ENCODE results near the gene ACBD4. TPM values are rescaled to one million over a fixed set of nuclear protein-coding genes. Genes with fewer than 3 reads are reported as not detected.

The ACBD4 gene
- total and polyA plus RNA-seq, 4 donors, result 3.2 to 14.2 (median 11.1) TPM

DNA sequence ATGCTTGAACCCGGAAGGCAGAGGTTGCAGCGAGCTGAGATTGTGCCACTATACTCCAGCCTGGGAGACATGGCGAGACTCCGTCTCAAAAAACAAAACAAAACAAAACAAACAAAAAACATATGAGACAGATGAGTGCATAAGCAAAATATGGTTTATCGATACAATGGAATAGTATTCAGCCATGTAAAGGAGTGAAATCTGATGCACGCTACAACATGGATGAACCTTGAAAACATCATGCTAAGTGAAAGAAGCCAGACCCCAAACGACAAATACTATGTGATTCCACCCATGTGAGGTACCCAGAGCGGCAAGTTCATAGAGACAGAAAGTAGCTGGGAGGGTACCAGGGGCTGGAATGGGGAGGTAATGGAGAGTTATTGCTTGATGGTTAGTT lies 10.0 kb upstream of the ACBD4 start:
- no peak overlapping the region for H3K4me3 ChIP-seq (ENCODE audit: low read depth, low read length)
- no peaks in the 10 kb centered on the region for H3K9me3 ChIP-seq (ENCODE audit: control insufficient read depth, insufficient read depth, low read length)
- 100% methylated on average over 6 of the region's 8 CpGs for WGBS (ENCODE audit: insufficient coverage)
- no peak overlapping the region for H3K27ac ChIP-seq (ENCODE audit: low read depth, low read length)
- H3K27me3 ChIP-seq (ENCODE audit: control insufficient read depth, insufficient read depth, low read length), result no peaks in the 10 kb centered on the region
- no peak for DNase-seq (ENCODE audit: low read depth in 4 of 6, low spot score in 6 of 6)
- peaks cover 28% of the 10 kb centered on the region for H3K4me1 ChIP-seq (ENCODE audit: control insufficient read depth, insufficient read depth, low read length)
- H3K36me3 ChIP-seq (ENCODE audit: control insufficient read depth, insufficient read depth, low read length), result peaks cover 31% of the 10 kb centered on the region

GRCh38 chr17:45127207-45127547 lies 8.3 kb upstream of the ACBD4 start:
- H3K4me1 ChIP-seq (ENCODE audit: control insufficient read depth, insufficient read depth, low read length), result peaks cover 43% of the 10 kb centered on the region
- no peak for DNase-seq (ENCODE audit: low read depth in 4 of 6, low spot score in 6 of 6)
- peaks cover 26% of the 10 kb centered on the region for H3K36me3 ChIP-seq (ENCODE audit: control insufficient read depth, insufficient read depth, low read length)
- H3K9me3 ChIP-seq (ENCODE audit: control insufficient read depth, insufficient read depth, low read length), result no peaks in the 10 kb centered on the region
- H3K27ac ChIP-seq (ENCODE audit: low read depth, low read length), result no peak overlapping the region
- H3K4me3 ChIP-seq (ENCODE audit: low read depth, low read length), result no peak overlapping the region
- 94% methylated on average over 3 of the region's 8 CpGs for WGBS (ENCODE audit: insufficient coverage)
- H3K27me3 ChIP-seq (ENCODE audit: control insufficient read depth, insufficient read depth, low read length), result no peaks in the 10 kb centered on the region

GRCh38 chr17:45127548-45128300 lies 7.8 kb upstream of the ACBD4 start:
- H3K4me3 ChIP-seq (ENCODE audit: low read depth, low read length), result no peak overlapping the region
- DNase-seq (ENCODE audit: low read depth in 4 of 6, low spot score in 6 of 6), result peak in 1 of 6 donors; percentile 47
- H3K9me3 ChIP-seq (ENCODE audit: control insufficient read depth, insufficient read depth, low read length), result no peaks in the 10 kb centered on the region
- H3K4me1 ChIP-seq (ENCODE audit: control insufficient read depth, insufficient read depth, low read length), result peaks cover 45% of the 10 kb centered on the region
- peaks cover 26% of the 10 kb centered on the region for H3K36me3 ChIP-seq (ENCODE audit: control insufficient read depth, insufficient read depth, low read length)
- 62% methylated on average over 17 of the region's 20 CpGs for WGBS (ENCODE audit: insufficient coverage)
- no peaks in the 10 kb centered on the region for H3K27me3 ChIP-seq (ENCODE audit: control insufficient read depth, insufficient read depth, low read length)
- peak overlapping the region; percentile 71 for H3K27ac ChIP-seq (ENCODE audit: low read depth, low read length)

GRCh38 chr17:45128331-45128730 lies 7.2 kb upstream of the ACBD4 start:
- WGBS (ENCODE audit: insufficient coverage), result no CpG with 5 or more reads among the region's 5 CpGs
- Histone ChIP-seq H3K27ac (ENCODE audit: low read depth, low read length) (peak overlapping the region; percentile 71), H3K27me3 (ENCODE audit: control insufficient read depth, insufficient read depth, low read length) (no peaks in the 10 kb centered on the region), H3K9me3 (ENCODE audit: control insufficient read depth, insufficient read depth, low read length) (no peaks in the 10 kb centered on the region), H3K4me1 (ENCODE audit: control insufficient read depth, insufficient read depth, low read length) (peaks cover 52% of the 10 kb centered on the region), H3K4me3 (ENCODE audit: low read depth, low read length) (no peak overlapping the region), H3K36me3 (ENCODE audit: control insufficient read depth, insufficient read depth, low read length) (peaks cover 26% of the 10 kb centered on the region)
- DNase-seq (ENCODE audit: low read depth in 4 of 6, low spot score in 6 of 6), result no peak

DNA sequence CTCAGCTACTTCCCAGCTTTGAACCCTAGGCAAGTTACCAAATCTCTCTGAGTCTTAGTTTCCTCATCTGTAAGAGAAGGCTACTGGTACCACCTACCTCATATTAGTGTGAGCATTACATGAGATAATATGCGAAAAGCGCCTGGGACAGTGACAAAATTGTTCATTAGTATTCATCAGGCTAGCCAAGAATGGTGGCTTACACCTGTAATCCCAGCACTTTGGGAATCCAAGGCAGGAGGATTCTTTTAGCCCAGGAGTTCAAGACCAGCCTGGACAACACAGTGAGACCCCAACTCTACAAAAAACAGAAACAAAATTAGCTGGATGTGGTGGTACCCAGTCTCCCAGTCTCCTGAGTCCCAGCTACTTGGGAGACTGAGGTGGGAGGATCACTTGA lies 6.5 kb upstream of the ACBD4 start:
- Histone ChIP-seq H3K4me1 (ENCODE audit: control insufficient read depth, insufficient read depth, low read length) (peaks cover 52% of the 10 kb centered on the region), H3K4me3 (ENCODE audit: low read depth, low read length) (no peak overlapping the region), H3K27ac (ENCODE audit: low read depth, low read length) (no peak overlapping the region), H3K36me3 (ENCODE audit: control insufficient read depth, insufficient read depth, low read length) (peaks cover 22% of the 10 kb centered on the region), H3K27me3 (ENCODE audit: control insufficient read depth, insufficient read depth, low read length) (no peaks in the 10 kb centered on the region), H3K9me3 (ENCODE audit: control insufficient read depth, insufficient read depth, low read length) (no peaks in the 10 kb centered on the region)
- no CpG with 5 or more reads among the region's 2 CpGs for WGBS (ENCODE audit: insufficient coverage)
- no peak for DNase-seq (ENCODE audit: low read depth in 4 of 6, low spot score in 6 of 6)

- Histone ChIP-seq H3K36me3 (ENCODE audit: control insufficient read depth, insufficient read depth, low read length) (peaks cover 22% of the 10 kb centered on the region), H3K27me3 (ENCODE audit: control insufficient read depth, insufficient read depth, low read length) (no peaks in the 10 kb centered on the region), H3K4me3 (ENCODE audit: low read depth, low read length) (no peak overlapping the region), H3K27ac (ENCODE audit: low read depth, low read length) (peak overlapping the region; percentile 25), H3K9me3 (ENCODE audit: control insufficient read depth, insufficient read depth, low read length) (no peaks in the 10 kb centered on the region), H3K4me1 (ENCODE audit: control insufficient read depth, insufficient read depth, low read length) (peaks cover 52% of the 10 kb centered on the region)
- 71% methylated on average over 6 of the region's 10 CpGs for WGBS (ENCODE audit: insufficient coverage)
- no peak for DNase-seq (ENCODE audit: low read depth in 4 of 6, low spot score in 6 of 6)
Observed at GRCh38 chr17:45129426-45129939, 6.0 kb upstream of the ACBD4 start.

DNA sequence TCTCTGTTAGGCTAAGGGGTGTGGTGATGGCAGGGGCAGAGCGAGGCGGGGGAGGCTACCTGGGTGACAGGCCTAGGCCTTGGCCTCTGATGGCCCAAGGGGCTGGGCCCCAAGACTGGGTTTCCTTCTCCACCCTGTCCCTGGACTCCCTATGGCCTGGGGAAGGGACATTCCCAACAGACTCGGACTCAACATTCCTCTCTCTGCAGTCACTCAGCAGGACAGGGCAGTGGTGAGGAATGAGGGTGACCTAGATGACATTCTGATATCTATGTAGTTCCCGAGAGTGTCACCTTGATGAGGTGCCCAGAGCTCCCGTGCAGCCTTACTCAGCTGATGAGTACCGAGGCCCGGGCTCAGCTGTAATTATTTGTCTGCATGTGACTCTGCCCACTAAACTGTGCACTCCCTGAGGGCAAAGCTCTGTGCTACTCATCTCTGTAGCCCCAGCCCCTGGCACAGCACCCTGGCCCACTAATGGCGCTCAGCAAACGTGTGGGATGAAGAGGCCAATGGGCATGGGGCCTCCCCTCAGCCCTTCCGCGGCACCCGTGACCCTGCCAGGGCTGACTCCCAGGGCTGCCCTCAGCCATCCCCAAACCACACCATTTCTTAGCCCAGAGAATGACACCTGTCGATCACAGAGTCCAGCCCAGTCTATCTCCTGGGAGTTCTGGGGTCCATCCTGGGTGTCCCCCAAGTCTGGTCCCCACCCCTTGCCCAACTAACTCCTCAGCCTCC lies 5.4 kb upstream of the ACBD4 start:
- peaks cover 22% of the 10 kb centered on the region for H3K36me3 ChIP-seq (ENCODE audit: control insufficient read depth, insufficient read depth, low read length)
- peak overlapping the region; percentile 25 for H3K27ac ChIP-seq (ENCODE audit: low read depth, low read length)
- no peaks in the 10 kb centered on the region for H3K9me3 ChIP-seq (ENCODE audit: control insufficient read depth, insufficient read depth, low read length)
- H3K4me1 ChIP-seq (ENCODE audit: control insufficient read depth, insufficient read depth, low read length), result peaks cover 52% of the 10 kb centered on the region
- H3K27me3 ChIP-seq (ENCODE audit: control insufficient read depth, insufficient read depth, low read length), result no peaks in the 10 kb centered on the region
- WGBS (ENCODE audit: insufficient coverage), result 89% methylated on average over 12 of the region's 13 CpGs
- no peak for DNase-seq (ENCODE audit: low read depth in 4 of 6, low spot score in 6 of 6)
- no peak overlapping the region for H3K4me3 ChIP-seq (ENCODE audit: low read depth, low read length)

DNA sequence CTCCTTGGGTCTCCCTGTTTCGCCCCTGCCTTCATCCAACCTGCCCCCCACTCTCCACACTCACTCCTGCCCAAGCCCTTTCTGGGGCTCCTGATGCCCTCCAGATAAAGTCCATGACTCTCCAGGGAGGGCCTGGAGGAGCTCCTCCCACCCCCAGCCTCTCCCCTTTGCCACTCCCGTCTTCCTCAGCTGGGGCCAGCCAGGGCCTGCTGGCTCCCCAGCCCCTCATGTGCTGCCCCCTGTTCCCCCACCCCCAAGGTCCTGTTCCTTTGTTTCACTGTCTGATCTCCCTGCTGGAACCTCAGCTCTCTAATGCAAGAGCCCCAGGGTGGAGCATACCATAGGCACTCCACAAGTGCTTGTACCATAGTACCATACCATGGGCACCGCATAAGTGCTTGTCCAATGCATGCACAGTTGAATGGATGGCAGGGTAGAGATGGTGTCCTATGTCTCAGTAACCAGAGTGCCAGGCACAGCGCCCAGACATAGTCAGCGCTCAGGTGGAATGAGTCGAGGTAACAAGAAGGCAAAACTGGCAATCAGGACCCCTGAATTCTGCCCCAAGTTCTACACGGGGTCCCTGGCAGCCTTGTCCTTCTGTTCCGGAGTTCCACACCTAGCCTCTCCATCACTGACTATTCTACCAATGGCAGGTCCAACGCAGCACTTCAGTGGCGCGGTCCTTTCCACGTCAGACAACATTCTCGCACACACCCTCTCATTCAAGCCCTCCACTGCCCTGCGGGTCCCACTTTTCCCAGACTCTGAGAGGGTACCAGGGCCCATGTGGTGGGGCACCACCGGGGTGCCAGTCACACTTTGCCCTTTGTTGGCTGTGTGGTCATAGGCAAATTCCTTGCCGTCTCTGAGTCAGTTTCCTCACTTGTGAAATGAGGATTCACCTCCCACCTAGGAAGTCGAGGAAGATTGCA lies 4.5 kb upstream of the ACBD4 start:
- Histone ChIP-seq H3K9me3 (ENCODE audit: control insufficient read depth, insufficient read depth, low read length) (no peaks in the 10 kb centered on the region), H3K36me3 (ENCODE audit: control insufficient read depth, insufficient read depth, low read length) (peaks cover 22% of the 10 kb centered on the region), H3K27ac (ENCODE audit: low read depth, low read length) (no peak overlapping the region), H3K27me3 (ENCODE audit: control insufficient read depth, insufficient read depth, low read length) (no peaks in the 10 kb centered on the region), H3K4me3 (ENCODE audit: low read depth, low read length) (peak overlapping the region; percentile 77), H3K4me1 (ENCODE audit: control insufficient read depth, insufficient read depth, low read length) (peaks cover 58% of the 10 kb centered on the region)
- no peak for DNase-seq (ENCODE audit: low read depth in 4 of 6, low spot score in 6 of 6)
- 86% methylated on average over 17 of the region's 17 CpGs for WGBS (ENCODE audit: insufficient coverage)

- 10% methylated on average over 45 of the region's 46 CpGs for WGBS (ENCODE audit: insufficient coverage)
- peaks cover 24% of the 10 kb centered on the region for H3K36me3 ChIP-seq (ENCODE audit: control insufficient read depth, insufficient read depth, low read length)
- H3K27me3 ChIP-seq (ENCODE audit: control insufficient read depth, insufficient read depth, low read length), result no peaks in the 10 kb centered on the region
- peak overlapping the region; percentile 77 for H3K4me3 ChIP-seq (ENCODE audit: low read depth, low read length)
- no peaks in the 10 kb centered on the region for H3K9me3 ChIP-seq (ENCODE audit: control insufficient read depth, insufficient read depth, low read length)
- DNase-seq (ENCODE audit: low read depth in 4 of 6, low spot score in 6 of 6), result peak in 2 of 6 donors; percentile 55 to 72
- peak overlapping the region; percentile 79 for H3K27ac ChIP-seq (ENCODE audit: low read depth, low read length)
- peaks cover 67% of the 10 kb centered on the region for H3K4me1 ChIP-seq (ENCODE audit: control insufficient read depth, insufficient read depth, low read length)
Observed at GRCh38 chr17:45131616-45132319, 3.7 kb upstream of the ACBD4 start.
